Keratinocyte (primary cell): ENCODE results near the gene DLG5. TPM values are rescaled to one million over a fixed set of nuclear protein-coding genes. Genes with fewer than 3 reads are reported as not detected.

Experiments
- DNase-seq: peaks from one replicate; pipeline ENCODE4 v3.0.0-alpha.2; 2011; ENCODE audit warnings: low read depth, missing footprints, low spot score
- FAIRE-seq: peaks from 2 replicates; lab custom pipeline; 2011; peaks lifted over from hg19 to GRCh38; lab: Jason Lieb, UNC
- H2AFZ ChIP-seq: 2 replicates; pipeline ENCODE4 v1.6.0; 2012; ENCODE audit warnings: low read length, control low read depth, inconsistent platforms; ENCODE audit not compliant: control insufficient read depth
- H3K27ac ChIP-seq: 2 replicates; pipeline ENCODE4 v1.5.1; 2011; ENCODE audit warnings: low read length; ENCODE audit not compliant: control insufficient read depth, insufficient read depth
- H3K27me3 ChIP-seq: 3 replicates; pipeline ENCODE4 v1.6.0; 2011; ENCODE audit warnings: low read length; ENCODE audit not compliant: control insufficient read depth, insufficient read depth; ENCODE audit errors: extremely low read depth
- H3K36me3 ChIP-seq, 2 experiments: 2 replicates in 1 of 2; 3 replicates in 1 of 2; pipeline ENCODE4 v1.5.1; 2011; ENCODE audit warnings: low read length in 2 of 2, mild to moderate bottlenecking in 1 of 2; ENCODE audit not compliant: control insufficient read depth in 2 of 2, insufficient read depth in 2 of 2; ENCODE audit errors: extremely low read depth in 1 of 2
- H3K4me1 ChIP-seq: 3 replicates; pipeline ENCODE4 v1.5.1; 2011; ENCODE audit warnings: low read length; ENCODE audit not compliant: control insufficient read depth, insufficient read depth; ENCODE audit errors: extremely low read depth
- H3K4me2 ChIP-seq: 3 replicates; pipeline ENCODE4 v1.6.0; 2011; ENCODE audit warnings: low read depth, low read length; ENCODE audit not compliant: control insufficient read depth, insufficient read depth; ENCODE audit errors: extremely low read depth
- H3K4me3 ChIP-seq, 3 experiments: fragments of 200-600 bp in 1 of 3; sonication (generic) in 1 of 3; 2 replicates in 2 of 3; 3 replicates in 1 of 3; pipeline ENCODE4 v1.5.1; 2011 to 2016; ENCODE audit warnings: low read length in 3 of 3, mild to moderate bottlenecking in 3 of 3, control low read depth in 2 of 3, inconsistent platforms in 1 of 3, low read depth in 1 of 3, mixed read lengths in 1 of 3, mixed run types in 1 of 3, moderate library complexity in 1 of 3; ENCODE audit not compliant: control insufficient read depth in 2 of 3, insufficient read depth in 2 of 3; ENCODE audit errors: extremely low read depth in 1 of 3
- H3K79me2 ChIP-seq: 2 replicates; pipeline ENCODE4 v1.6.0; 2012; ENCODE audit warnings: low read length; ENCODE audit not compliant: control insufficient read depth, insufficient read depth
- H3K9ac ChIP-seq: 3 replicates; pipeline ENCODE4 v1.6.0; 2011; ENCODE audit warnings: low read length; ENCODE audit not compliant: control insufficient read depth, insufficient read depth; ENCODE audit errors: extremely low read depth
- H3K9me1 ChIP-seq: 3 replicates; pipeline ENCODE4 v1.6.0; 2011; ENCODE audit warnings: low read length; ENCODE audit not compliant: control insufficient read depth, insufficient read depth; ENCODE audit errors: extremely low read depth
- H3K9me3 ChIP-seq: 2 replicates; pipeline ENCODE4 v1.5.1; 2012; ENCODE audit warnings: low read depth, low read length; ENCODE audit not compliant: control insufficient read depth
- H4K20me1 ChIP-seq: 3 replicates; pipeline ENCODE4 v1.6.0; 2011; ENCODE audit warnings: low read length; ENCODE audit not compliant: control insufficient read depth, insufficient read depth; ENCODE audit errors: extremely low read depth
- EZH2 ChIP-seq: IDR thresholded peaks from one replicate; pipeline ENCODE4 v1.6.1; 2012; ENCODE audit warnings: inconsistent platforms, mild to moderate bottlenecking, low read length, moderate library complexity
- dilution Hi-C: fragments of 300-500 bp; cut with MboI; formaldehyde crosslinking; loops from one replicate; pipeline ENCODE4 v1.7.0; 2020; ENCODE audit warnings: low sequenced_read_pairs; ENCODE audit not compliant: extremely low pct_ligation_motif_present
- polyA plus RNA-seq, 5 experiments: library from polyadenylated mRNA; depleted of rRNA in 3 of 5; stranded (reverse) in 3 of 5; stranded (forward) in 1 of 5; unstranded in 1 of 5; fragments of >200 nt; gene quantifications; 1 replicate in 1 of 5; 2 replicates in 3 of 5; 3 replicates in 1 of 5; pipeline versions ENCODE4 v1.2.1 to v1.2.3, GENCODE V29; 2011 to 2012; ENCODE audit warnings: missing spikeins in 2 of 5, low read depth in 1 of 5, low replicate concordance in 1 of 5
- TF ChIP-seq, protein P1 (sequence below), 3 experiments: IDR thresholded peaks in 1 of 3; conservative IDR thresholded peaks in 1 of 3; optimal IDR thresholded peaks in 1 of 3; 2 replicates in 2 of 3; 3 replicates in 1 of 3; pipeline versions ENCODE3 to v1.5.1; 2011; ENCODE audit warnings: low read length in 3 of 3, mild to moderate bottlenecking in 3 of 3, moderate library complexity in 2 of 3, control low read depth in 1 of 3, inconsistent platforms in 1 of 3; ENCODE audit not compliant: insufficient read depth in 2 of 3; ENCODE audit errors: extremely low read depth in 1 of 3

DLG5 gene
- polyA plus RNA-seq, 1 donor (not counting 4 experiments of a cell fraction or from before 2014, with no cell fraction given): 17.2 TPM

DNA sequence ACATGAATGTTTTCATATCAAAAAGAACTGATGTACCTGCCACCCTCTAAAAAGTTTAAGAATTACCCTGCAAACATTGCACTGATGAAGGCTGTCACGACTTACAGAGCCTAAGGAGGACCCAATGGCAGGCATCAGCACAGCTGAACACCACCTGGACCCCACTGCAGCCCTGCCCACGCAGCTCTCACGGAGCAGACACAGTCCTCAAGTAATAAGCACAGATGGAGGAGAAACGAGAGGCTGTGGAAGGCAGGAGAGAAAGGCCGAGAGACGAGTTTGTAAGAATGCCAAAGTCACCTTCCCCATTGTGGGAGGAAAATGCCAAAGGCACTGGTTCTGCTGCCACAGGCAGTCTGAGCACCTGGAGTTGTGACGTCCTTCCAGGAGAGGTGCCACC, 135.0 kb downstream of the DLG5 start:
- H3K27ac ChIP-seq: no peak overlapping the region
- no peaks in the 10 kb centered on the region for H3K79me2 ChIP-seq
- FAIRE-seq: no peak
- no peaks in the 10 kb centered on the region for H3K9me1 ChIP-seq
- H3K9me3 ChIP-seq: no peaks in the 10 kb centered on the region
- H3K4me2 ChIP-seq: no peak overlapping the region
- no peak overlapping the region for H2AFZ ChIP-seq
- H3K36me3 ChIP-seq: peaks cover 28 to 55% of the 10 kb centered on the region in 2 experiments
- no peak overlapping the region for H3K9ac ChIP-seq
- TF ChIP-seq EZH2: no peak
- TF ChIP-seq, protein P1, sequence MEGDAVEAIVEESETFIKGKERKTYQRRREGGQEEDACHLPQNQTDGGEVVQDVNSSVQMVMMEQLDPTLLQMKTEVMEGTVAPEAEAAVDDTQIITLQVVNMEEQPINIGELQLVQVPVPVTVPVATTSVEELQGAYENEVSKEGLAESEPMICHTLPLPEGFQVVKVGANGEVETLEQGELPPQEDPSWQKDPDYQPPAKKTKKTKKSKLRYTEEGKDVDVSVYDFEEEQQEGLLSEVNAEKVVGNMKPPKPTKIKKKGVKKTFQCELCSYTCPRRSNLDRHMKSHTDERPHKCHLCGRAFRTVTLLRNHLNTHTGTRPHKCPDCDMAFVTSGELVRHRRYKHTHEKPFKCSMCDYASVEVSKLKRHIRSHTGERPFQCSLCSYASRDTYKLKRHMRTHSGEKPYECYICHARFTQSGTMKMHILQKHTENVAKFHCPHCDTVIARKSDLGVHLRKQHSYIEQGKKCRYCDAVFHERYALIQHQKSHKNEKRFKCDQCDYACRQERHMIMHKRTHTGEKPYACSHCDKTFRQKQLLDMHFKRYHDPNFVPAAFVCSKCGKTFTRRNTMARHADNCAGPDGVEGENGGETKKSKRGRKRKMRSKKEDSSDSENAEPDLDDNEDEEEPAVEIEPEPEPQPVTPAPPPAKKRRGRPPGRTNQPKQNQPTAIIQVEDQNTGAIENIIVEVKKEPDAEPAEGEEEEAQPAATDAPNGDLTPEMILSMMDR (optimal IDR thresholded peaks at IDR 0.05 in 1 of 3, IDR thresholded peaks at IDR 0.05 in 1 of 3, conservative IDR thresholded peaks at IDR 0.05 in 1 of 3; ENCODE audit: extremely low read depth in 1 of 3, insufficient read depth in 2 of 3, low read length in 3 of 3): no peak
- H3K4me3 ChIP-seq: no peak overlapping the region
- no peak for DNase-seq
- peaks cover 4% of the 10 kb centered on the region for H4K20me1 ChIP-seq
- H3K4me1 ChIP-seq: no peaks in the 10 kb centered on the region
- H3K27me3 ChIP-seq: no peaks in the 10 kb centered on the region
- dilution Hi-C loops: no loop called here

DNA sequence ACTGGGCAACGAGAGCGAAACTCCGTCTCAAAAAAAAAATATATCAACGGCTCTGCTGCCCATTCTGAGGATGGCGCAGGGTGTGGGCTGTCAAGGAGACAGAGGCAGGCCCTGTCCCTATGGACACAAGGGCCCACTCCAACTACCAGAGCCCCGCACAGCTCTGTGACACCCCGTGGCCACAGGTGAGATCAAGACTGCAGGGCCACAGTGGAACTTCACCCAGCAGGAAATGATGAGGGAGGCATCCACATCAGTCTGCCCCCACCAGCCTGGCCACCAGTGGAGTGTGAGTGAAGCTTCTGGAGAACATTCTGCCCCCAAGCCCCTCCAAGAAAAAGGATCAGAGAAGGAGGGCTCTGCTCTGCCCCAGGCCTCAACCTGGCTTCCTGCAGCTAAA, 136.7 kb downstream of the DLG5 start:
- peaks cover 28 to 41% of the 10 kb centered on the region in 2 experiments for H3K36me3 ChIP-seq
- TF ChIP-seq EZH2: no peak
- TF ChIP-seq, protein P1 (optimal IDR thresholded peaks at IDR 0.05 in 1 of 3, IDR thresholded peaks at IDR 0.05 in 1 of 3, conservative IDR thresholded peaks at IDR 0.05 in 1 of 3; ENCODE audit: extremely low read depth in 1 of 3, insufficient read depth in 2 of 3, low read length in 3 of 3): no peak
- dilution Hi-C loops: no loop called here
- no peak overlapping the region for H3K4me2 ChIP-seq
- no peaks in the 10 kb centered on the region for H3K79me2 ChIP-seq
- no peaks in the 10 kb centered on the region for H3K27me3 ChIP-seq
- no peaks in the 10 kb centered on the region for H3K9me1 ChIP-seq
- H3K27ac ChIP-seq: no peak overlapping the region
- H3K9ac ChIP-seq: no peak overlapping the region
- DNase-seq: no peak
- no peaks in the 10 kb centered on the region for H3K9me3 ChIP-seq
- H2AFZ ChIP-seq: no peak overlapping the region
- FAIRE-seq: no peak
- no peaks in the 10 kb centered on the region for H3K4me1 ChIP-seq
- no peak overlapping the region for H3K4me3 ChIP-seq
- no peaks in the 10 kb centered on the region for H4K20me1 ChIP-seq
